Neural cell (in vitro differentiated cells): ENCODE results near the gene TDRD3. TPM values are rescaled to one million over a fixed set of nuclear protein-coding genes. Genes with fewer than 3 reads are reported as not detected.

ENCODE experiments used
- H2AFZ ChIP-seq: fragments of 200-600, 300-800 bp; sonication (generic), shearing (Covaris generic); 2 replicates; pipeline ENCODE4 v1.6.0; 2014; ENCODE audit warnings: low read depth, mild to moderate bottlenecking, antibody characterized with exemption, low read length, moderate library complexity
- H3F3A ChIP-seq: fragments of 200-600 bp; shearing (Covaris generic); 2 replicates; pipeline ENCODE4 v1.6.1; 2016; ENCODE audit warnings: mild to moderate bottlenecking, moderate library complexity, mixed read lengths, antibody characterized with exemption, low read length; ENCODE audit not compliant: insufficient read depth, poor library complexity, severe bottlenecking
- H3K27ac ChIP-seq: fragments of 200-600, 300-800 bp; sonication (generic), shearing (Covaris generic); 2 replicates; pipeline ENCODE4 v1.5.1; 2014; ENCODE audit warnings: mild to moderate bottlenecking, low read length, moderate library complexity
- H3K27me3 ChIP-seq: fragments of 300-800, 200-600 bp; sonication (generic), shearing (Covaris generic); 2 replicates; pipeline ENCODE4 v1.6.0; 2014; ENCODE audit warnings: mild to moderate bottlenecking, low read depth, low read length, moderate library complexity; ENCODE audit not compliant: insufficient read depth
- H3K36me3 ChIP-seq: fragments of 300-800, 200-600 bp; sonication (generic), shearing (Covaris generic); 2 replicates; pipeline ENCODE4 v1.5.1; 2014; ENCODE audit warnings: mild to moderate bottlenecking, antibody characterized with exemption, low read length, moderate library complexity; ENCODE audit not compliant: insufficient read depth
- H3K4me2 ChIP-seq: fragments of 300-800, 200-600 bp; sonication (generic), shearing (Covaris generic); 2 replicates; pipeline ENCODE4 v1.6.0; 2014; ENCODE audit warnings: mild to moderate bottlenecking, low read length
- H3K4me3 ChIP-seq: fragments of 300-800, 200-600 bp; sonication (generic), shearing (Covaris generic); 2 replicates; pipeline ENCODE4 v1.5.1; 2014; ENCODE audit warnings: mild to moderate bottlenecking, low read length, moderate library complexity
- H3K79me2 ChIP-seq: fragments of 200-600 bp; shearing (Covaris generic); replicated peaks from 2 replicates; pipeline ENCODE4 v1.6.0; 2014; ENCODE audit warnings: mild to moderate bottlenecking, low read length, moderate library complexity; ENCODE audit not compliant: insufficient read depth
- H3K9ac ChIP-seq: fragments of 300-800, 200-600 bp; sonication (generic), shearing (Covaris generic); 2 replicates; pipeline ENCODE4 v1.6.1; 2016; ENCODE audit warnings: mild to moderate bottlenecking, low read length, mixed read lengths
- H3K9me2 ChIP-seq: fragments of 200-600 bp; shearing (Covaris generic); 2 replicates; pipeline ENCODE4 v1.6.1; 2016; ENCODE audit warnings: mild to moderate bottlenecking, low read length, mixed read lengths; ENCODE audit not compliant: insufficient read depth
- H3K9me3 ChIP-seq: fragments of 200-600, 300-800 bp; sonication (generic), shearing (Covaris generic); 2 replicates; pipeline ENCODE4 v1.6.1; 2016; ENCODE audit warnings: mild to moderate bottlenecking, mixed run types, low read length, moderate library complexity, mixed read lengths
- H4K20me1 ChIP-seq: fragments of 200-600 bp; shearing (Covaris generic); 2 replicates; pipeline ENCODE4 v1.6.1; 2016; ENCODE audit warnings: mild to moderate bottlenecking, mixed run types; ENCODE audit not compliant: insufficient read depth
- CTCF ChIP-seq: fragments of 450-650 bp; IDR thresholded peaks from 2 replicates; pipeline ENCODE4 v1.5.1; 2014; ENCODE audit warnings: antibody characterized with exemption, mild to moderate bottlenecking, moderate library complexity; ENCODE audit not compliant: poor library complexity, severe bottlenecking
- EP300 ChIP-seq: fragments of 450-650 bp; conservative IDR thresholded peaks from 2 replicates; pipeline ENCODE4 v1.6.1; 2014; ENCODE audit warnings: antibody characterized with exemption, mild to moderate bottlenecking, moderate library complexity; ENCODE audit not compliant: poor library complexity, severe bottlenecking
- EZH2 ChIP-seq: fragments of 200-600, 300-800 bp; shearing (Covaris generic), sonication (generic); IDR thresholded peaks from 2 replicates; pipeline ENCODE4 v1.6.1; 2014; ENCODE audit warnings: antibody characterized with exemption, low read length, borderline replicate concordance, mild to moderate bottlenecking; ENCODE audit not compliant: insufficient read depth, poor library complexity, severe bottlenecking
- MXI1 ChIP-seq: fragments of 450-650 bp; conservative IDR thresholded peaks from 2 replicates; pipeline ENCODE4 v1.6.1; 2014; ENCODE audit warnings: antibody characterized with exemption, mild to moderate bottlenecking; ENCODE audit not compliant: poor library complexity, severe bottlenecking
- POLR2AphosphoS5 ChIP-seq: IDR thresholded peaks from 2 replicates; pipeline ENCODE4 v1.6.1; 2012
- RAD21 ChIP-seq: fragments of 450-650 bp; conservative IDR thresholded peaks from 2 replicates; pipeline ENCODE4 v1.6.1; 2014; ENCODE audit warnings: antibody characterized with exemption, mild to moderate bottlenecking, moderate library complexity
- SMC3 ChIP-seq: fragments of 450-650 bp; conservative IDR thresholded peaks from 2 replicates; pipeline ENCODE4 v1.6.1; 2014; ENCODE audit warnings: antibody characterized with exemption, mild to moderate bottlenecking, moderate library complexity; ENCODE audit not compliant: poor library complexity
- TAF1 ChIP-seq: IDR thresholded peaks from 2 replicates; pipeline ENCODE4 v1.6.1; 2012; ENCODE audit warnings: low read depth
- polyA plus RNA-seq: library from polyadenylated mRNA; depleted of rRNA; stranded (reverse); fragments of >200 nt; gene quantifications from 2 replicates; pipeline ENCODE4 v1.2.3, GENCODE V29; 2014
- TF ChIP-seq, protein P1 (sequence below): IDR thresholded peaks from 2 replicates; pipeline ENCODE4 v1.6.1; 2012; ENCODE audit warnings: borderline replicate concordance

TDRD3 gene
- polyA plus RNA-seq, 1 donor from 2014 or later = 10.0 TPM

- H3K9ac ChIP-seq = no peak overlapping the region
These were observed 2.0 kb downstream of the TDRD3 start for GRCh38 chr13:60398907-60399589.

GRCh38 chr13:60402022-60402421 is 5.0 kb downstream of the TDRD3 start:
- Histone ChIP-seq H2AFZ (no peak overlapping the region), H3K9ac (no peak overlapping the region), H4K20me1 (no peaks in the 10 kb centered on the region), H3K27ac (no peak overlapping the region), H3K9me3 (no peaks in the 10 kb centered on the region), H3K4me3 (no peak overlapping the region), H3K36me3 (no peaks in the 10 kb centered on the region), H3K79me2 (peaks cover 37% of the 10 kb centered on the region), H3F3A (no peaks in the 10 kb centered on the region), H3K4me2 (no peak overlapping the region), H3K9me2 (no peaks in the 10 kb centered on the region), H3K27me3 (no peaks in the 10 kb centered on the region)
- TF ChIP-seq MXI1 (no peak), RAD21 (no peak), SMC3 (no peak), EZH2 (no peak), EP300 (no peak), POLR2AphosphoS5 (no peak), CTCF (no peak)
- TF ChIP-seq, protein P1, sequence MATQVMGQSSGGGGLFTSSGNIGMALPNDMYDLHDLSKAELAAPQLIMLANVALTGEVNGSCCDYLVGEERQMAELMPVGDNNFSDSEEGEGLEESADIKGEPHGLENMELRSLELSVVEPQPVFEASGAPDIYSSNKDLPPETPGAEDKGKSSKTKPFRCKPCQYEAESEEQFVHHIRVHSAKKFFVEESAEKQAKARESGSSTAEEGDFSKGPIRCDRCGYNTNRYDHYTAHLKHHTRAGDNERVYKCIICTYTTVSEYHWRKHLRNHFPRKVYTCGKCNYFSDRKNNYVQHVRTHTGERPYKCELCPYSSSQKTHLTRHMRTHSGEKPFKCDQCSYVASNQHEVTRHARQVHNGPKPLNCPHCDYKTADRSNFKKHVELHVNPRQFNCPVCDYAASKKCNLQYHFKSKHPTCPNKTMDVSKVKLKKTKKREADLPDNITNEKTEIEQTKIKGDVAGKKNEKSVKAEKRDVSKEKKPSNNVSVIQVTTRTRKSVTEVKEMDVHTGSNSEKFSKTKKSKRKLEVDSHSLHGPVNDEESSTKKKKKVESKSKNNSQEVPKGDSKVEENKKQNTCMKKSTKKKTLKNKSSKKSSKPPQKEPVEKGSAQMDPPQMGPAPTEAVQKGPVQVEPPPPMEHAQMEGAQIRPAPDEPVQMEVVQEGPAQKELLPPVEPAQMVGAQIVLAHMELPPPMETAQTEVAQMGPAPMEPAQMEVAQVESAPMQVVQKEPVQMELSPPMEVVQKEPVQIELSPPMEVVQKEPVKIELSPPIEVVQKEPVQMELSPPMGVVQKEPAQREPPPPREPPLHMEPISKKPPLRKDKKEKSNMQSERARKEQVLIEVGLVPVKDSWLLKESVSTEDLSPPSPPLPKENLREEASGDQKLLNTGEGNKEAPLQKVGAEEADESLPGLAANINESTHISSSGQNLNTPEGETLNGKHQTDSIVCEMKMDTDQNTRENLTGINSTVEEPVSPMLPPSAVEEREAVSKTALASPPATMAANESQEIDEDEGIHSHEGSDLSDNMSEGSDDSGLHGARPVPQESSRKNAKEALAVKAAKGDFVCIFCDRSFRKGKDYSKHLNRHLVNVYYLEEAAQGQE = no peak

More at GRCh38 chr13:60398907-60399589, 2.0 kb downstream of the TDRD3 start:
- Histone ChIP-seq H3K27me3 (no peaks in the 10 kb centered on the region), H3K9me2 (no peaks in the 10 kb centered on the region), H3K4me3 (peak overlapping the region; percentile 78), H3K79me2 (peaks cover 31% of the 10 kb centered on the region), H3K36me3 (no peaks in the 10 kb centered on the region), H3K4me2 (no peak overlapping the region), H2AFZ (no peak overlapping the region), H3K9me3 (no peaks in the 10 kb centered on the region), H3F3A (no peaks in the 10 kb centered on the region), H3K27ac (no peak overlapping the region), H4K20me1 (no peaks in the 10 kb centered on the region)
- TF ChIP-seq, protein P1 = no peak
- TF ChIP-seq MXI1 = no peak
- no peak for TF ChIP-seq EZH2
- TF ChIP-seq TAF1 = no peak
- no peak for TF ChIP-seq POLR2AphosphoS5
- no peak for TF ChIP-seq EP300
- TF ChIP-seq CTCF = no peak
- TF ChIP-seq SMC3 = no peak
- no peak for TF ChIP-seq RAD21
